ENCODE data around the gene CORIN. TPM values are rescaled to one million over a fixed set of nuclear protein-coding genes. Genes with fewer than 3 reads are reported as not detected.

The CORIN gene
- total and polyA plus RNA-seq, 2 of the 4 experiments (the other 2 are of a cell fraction): 20.3 to 24.7 TPM

GRCh38 chr4:47873877-47874541, 36.1 kb upstream of the CORIN start:
- Histone ChIP-seq H2AK5ac (ENCODE audit: low read depth, low read length) (no peak overlapping the region), H2BK120ac (ENCODE audit: low read depth, low read length) (no peak overlapping the region), H2BK5ac (ENCODE audit: low read depth, low read length, poor library complexity, severe bottlenecking) (no peak overlapping the region), H3K36me3 (ENCODE audit: control insufficient read depth, insufficient read depth, low read length) (peaks cover 25% of the 10 kb centered on the region), H3K18ac (ENCODE audit: low read depth, low read length) (no peak overlapping the region), H3K23ac (ENCODE audit: low read depth, low read length) (no peak overlapping the region), H3K4me3 (ENCODE audit: insufficient read depth, low read depth, low read length) (no peak overlapping the region), H2AK9ac (replicated peaks; ENCODE audit: low read depth, low read length, poor library complexity) (no peak overlapping the region), H3K27ac (ENCODE audit: insufficient read depth, low read length) (no peak overlapping the region), H3K9me1 (ENCODE audit: insufficient read depth, low read length) (no peaks in the 10 kb centered on the region), H3K14ac (replicated peaks; ENCODE audit: low read depth, low read length) (no peak overlapping the region), H3K4me2 (ENCODE audit: low read depth, low read length) (no peak overlapping the region), H3K9me3 (ENCODE audit: control insufficient read depth, insufficient read depth, low read length) (peaks cover 9% of the 10 kb centered on the region), H3K4me1 (ENCODE audit: control insufficient read depth, insufficient read depth, low read length) (no peaks in the 10 kb centered on the region), H3K4ac (ENCODE audit: low read depth, low read length) (no peak overlapping the region), H4K5ac (ENCODE audit: low read depth, low read length) (no peak overlapping the region), H2BK20ac (ENCODE audit: low read depth, low read length) (no peak overlapping the region), H3K79me1 (ENCODE audit: low read depth in 1 of 2, low read length in 2 of 2) (peaks cover 0 to under 1% of the 10 kb centered on the region in 2 experiments; a peak in 3 of 4 replicates), H3K56ac (ENCODE audit: extremely low read depth, insufficient read depth, low read length) (no peak overlapping the region), H4K91ac (ENCODE audit: insufficient read depth, low read depth, low read length) (no peak overlapping the region), H2BK15ac (ENCODE audit: low read depth, low read length) (no peak overlapping the region), H4K20me1 (ENCODE audit: insufficient read depth, low read length) (no peaks in the 10 kb centered on the region), H3K27me3 (ENCODE audit: control insufficient read depth, insufficient read depth, low read length) (no peaks in the 10 kb centered on the region), H2AFZ (replicated peaks; ENCODE audit: low read length, poor library complexity) (no peak overlapping the region), H4K8ac (ENCODE audit: low read depth in 2 of 2, low read length in 2 of 2) (no peak overlapping the region), H3K9ac (ENCODE audit: low read depth, low read length) (no peak overlapping the region)
- CTCF ChIA-PET: no interaction called here
- intact Hi-C loops (cut with micrococcal nuclease): no loop called here
- dilution Hi-C loops (cut with HindIII; ENCODE audit: low sequenced_read_pairs, unreplicated experiment): no loop called here
- ATAC-seq (ENCODE audit: low read depth): no peak
- no TSS peak for BruUV-seq (replicated peaks)
- DNase-seq: no peak
- in situ Hi-C loops (cut with MboI; ENCODE audit: low sequenced_read_pairs): loop anchor here (25.0 kb wide), 1 partner anchor 488 kb away; no protein-coding TSS in a partner anchor
- POLR2A ChIA-PET (ENCODE audit: unreplicated experiment): no interaction called here
- TF ChIP-seq FOS (IDR thresholded peaks at IDR 0.05; ENCODE audit: low read depth, low read length) (no peak), SMC3 (IDR thresholded peaks at IDR 0.05; ENCODE audit: low read depth, low read length) (no peak), USF2 (IDR thresholded peaks at IDR 0.05; ENCODE audit: low read depth, low read length) (no peak), POLR2A (IDR thresholded peaks at IDR 0.05; ENCODE audit: low read depth, low read length) (no peak), NFE2L2 (IDR thresholded peaks at IDR 0.05; ENCODE audit: low read depth, low read length) (no peak)
- 100% methylated on average over 2 of the region's 3 CpGs; no CpG with 5 or more reads in 1 of the 2 experiments for WGBS, 2 experiments (ENCODE audit: extremely low coverage in 2 of 2, insufficient read length in 1 of 2)
